Measurements from ENCODE around the gene REXO4.
"Not testable (repeated sequence)": the region's sequence is repeated elsewhere in the genome, so short reads cannot be mapped to it uniquely, and the experiment has no call there.

REXO4 gene

GRCh38 chr9:133386338-133386737, 31.5 kb downstream of the REXO4 start:
- no peak for DNase-seq (ENCODE audit: low spot score)

DNA sequence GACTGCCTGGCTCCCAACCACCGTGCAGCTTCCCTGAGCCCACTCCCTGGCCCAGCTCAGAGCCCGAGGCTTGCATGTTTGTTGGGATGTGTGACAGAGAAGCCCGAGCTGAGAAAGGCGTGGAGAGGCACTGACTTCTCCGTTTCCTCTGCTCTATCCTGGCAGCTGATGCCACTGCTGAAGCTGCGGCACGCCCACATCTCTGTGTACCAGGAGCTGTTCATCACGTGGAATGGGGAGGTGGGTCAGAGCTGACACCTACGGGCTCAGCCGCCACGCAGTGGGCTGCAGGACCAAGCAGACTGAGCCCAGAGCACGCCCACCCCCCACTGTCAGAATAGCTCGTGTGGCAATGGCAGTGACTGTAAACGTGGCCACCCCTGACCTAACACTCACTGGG, 32.4 kb downstream of the REXO4 start:
- no peak for DNase-seq (ENCODE audit: low spot score)

- DNase-seq (ENCODE audit: low spot score): no peak
These were observed 33.0 kb downstream of the REXO4 start for GRCh38 chr9:133384736-133385321.

DNA sequence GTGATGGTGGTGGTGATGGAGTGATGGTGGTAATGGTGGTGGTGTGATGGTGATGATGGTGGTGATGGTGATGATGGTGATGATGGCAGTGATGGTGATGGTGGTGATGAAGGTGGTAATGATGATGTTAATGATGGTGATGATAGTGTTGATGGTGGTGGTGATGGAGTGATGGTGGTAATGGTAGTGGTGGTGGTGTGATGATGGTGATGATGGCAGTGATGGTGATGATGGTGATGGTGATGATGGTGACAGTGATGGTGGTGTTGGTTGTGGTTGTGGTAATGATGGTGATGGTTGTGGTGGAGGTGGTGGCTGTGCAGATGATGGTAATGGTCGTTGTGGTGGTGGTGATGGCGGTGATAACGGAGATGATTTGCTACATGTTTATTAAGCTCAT, 34.4 kb downstream of the REXO4 start:
- DNase-seq (ENCODE audit: low spot score): no peak

- DNase-seq (ENCODE audit: low spot score): no peak
These were observed 35.2 kb downstream of the REXO4 start for GRCh38 chr9:133382507-133383141.

DNA sequence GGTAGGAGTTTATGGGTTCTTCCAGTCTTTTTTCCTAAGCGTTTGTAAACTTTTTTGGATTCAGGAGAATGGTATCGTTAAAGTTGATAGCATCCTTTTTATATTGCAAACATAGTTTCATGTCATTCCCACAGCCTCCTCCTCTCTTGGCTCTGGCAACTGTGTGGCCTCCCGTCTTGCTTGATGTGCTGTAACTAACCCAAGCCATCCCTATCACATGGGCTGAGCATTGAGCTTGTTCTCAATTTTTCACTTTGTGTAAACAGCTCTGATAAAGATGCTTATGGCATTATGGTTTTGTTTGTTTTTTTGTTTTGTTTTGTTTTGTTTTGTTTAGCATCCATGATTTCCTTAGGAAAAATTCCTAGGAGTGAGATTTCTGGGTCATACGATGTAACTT, 37.1 kb downstream of the REXO4 start:
- no peak for DNase-seq (ENCODE audit: low spot score)

DNA sequence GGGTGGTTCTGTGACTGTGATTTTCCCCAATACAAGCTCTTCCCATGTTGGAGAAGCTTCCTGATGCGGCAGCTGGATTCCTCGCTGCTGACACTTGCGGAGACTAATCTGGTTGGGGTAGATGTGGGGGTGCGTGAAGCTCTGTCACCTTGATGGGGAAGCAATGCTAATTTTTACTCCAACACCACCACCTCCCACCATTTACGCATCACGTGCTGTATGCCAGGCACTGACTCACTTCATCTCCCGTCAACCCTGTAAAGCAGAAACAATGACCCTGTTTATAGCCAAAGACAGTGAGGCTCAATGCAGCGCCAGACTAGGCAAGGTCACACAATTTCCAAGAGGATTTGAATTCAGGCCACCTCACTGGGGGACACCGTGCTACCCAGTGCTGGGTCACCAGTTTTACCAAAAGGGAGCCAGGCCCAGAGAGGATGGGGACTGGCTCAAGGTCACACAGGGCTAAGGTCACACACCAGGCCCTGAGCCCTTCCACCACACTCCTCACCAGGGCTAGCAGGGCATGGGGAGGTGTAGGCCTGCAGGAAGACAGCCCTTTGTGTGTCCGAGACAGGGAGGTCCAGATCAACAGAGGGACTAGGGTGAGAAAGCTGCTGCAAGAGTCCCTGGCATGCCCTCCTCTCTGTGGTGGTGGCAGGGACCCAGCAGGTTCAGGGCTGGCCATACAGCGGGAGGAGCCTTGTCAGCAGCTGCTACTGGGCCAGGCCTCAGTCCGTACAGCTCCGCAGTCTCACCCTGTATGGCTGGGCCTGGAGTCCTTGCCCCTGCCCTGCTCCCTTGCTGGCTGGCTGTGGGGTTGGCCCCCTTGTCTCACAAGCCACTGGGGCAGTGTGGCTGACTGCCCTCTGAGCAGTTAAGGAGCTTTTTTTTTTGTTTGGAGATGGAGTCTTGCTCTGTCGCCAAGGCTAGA, 38.4 kb downstream of the REXO4 start:
- DNase-seq (ENCODE audit: low spot score): no peak

DNA sequence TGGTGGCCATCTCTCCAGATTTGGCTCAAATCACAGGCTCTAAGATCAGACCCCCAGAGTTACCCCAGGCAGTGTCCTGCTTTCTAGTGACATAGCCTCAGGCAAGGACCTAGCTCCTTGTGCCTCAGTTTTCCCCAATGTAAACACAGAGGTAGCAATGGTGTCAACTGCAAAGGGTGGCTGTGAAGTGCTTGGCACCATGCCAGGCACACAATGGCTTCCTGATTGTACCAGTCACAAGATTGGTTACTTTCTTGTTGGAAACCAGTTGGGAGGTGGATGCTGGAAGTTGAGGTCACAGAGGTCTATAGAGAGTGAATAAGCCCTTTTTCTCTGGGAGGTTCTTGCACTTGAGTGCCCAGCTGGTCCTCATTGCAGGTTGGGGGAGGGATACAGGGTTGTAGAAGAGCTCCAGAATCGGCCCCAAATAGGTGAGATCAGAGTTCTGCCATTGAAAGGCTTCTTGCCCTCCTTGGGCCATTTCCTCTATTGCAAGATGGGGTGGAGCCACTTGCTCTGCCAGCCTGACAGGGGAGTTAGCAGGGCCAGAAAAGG, 39.3 kb downstream of the REXO4 start:
- no peak for DNase-seq (ENCODE audit: low spot score)

- peak; percentile 41 for DNase-seq (ENCODE audit: low spot score)
These were observed 40.0 kb downstream of the REXO4 start for GRCh38 chr9:133377721-133378216.

DNA sequence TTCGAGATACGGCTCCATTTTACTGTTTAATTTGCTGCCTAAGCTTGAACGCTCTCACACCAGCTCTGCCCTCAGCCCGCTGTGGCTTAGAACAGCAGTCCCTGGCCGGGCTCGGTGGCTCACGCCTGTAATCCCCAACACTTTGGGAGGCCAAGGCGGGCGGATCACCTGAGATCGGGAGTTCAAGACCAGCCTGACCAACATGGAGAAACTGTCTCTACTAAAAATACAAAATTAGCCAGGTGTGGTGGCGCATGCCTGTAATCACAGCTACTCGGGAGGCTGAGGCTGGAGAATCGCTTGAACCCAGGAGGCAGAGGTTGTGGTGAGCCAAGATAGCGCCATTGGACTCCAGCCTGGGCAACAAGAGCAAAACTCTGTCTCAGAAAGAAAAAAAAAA, 40.5 kb downstream of the REXO4 start:
- DNase-seq (ENCODE audit: low spot score): not testable (repeated sequence)

DNA sequence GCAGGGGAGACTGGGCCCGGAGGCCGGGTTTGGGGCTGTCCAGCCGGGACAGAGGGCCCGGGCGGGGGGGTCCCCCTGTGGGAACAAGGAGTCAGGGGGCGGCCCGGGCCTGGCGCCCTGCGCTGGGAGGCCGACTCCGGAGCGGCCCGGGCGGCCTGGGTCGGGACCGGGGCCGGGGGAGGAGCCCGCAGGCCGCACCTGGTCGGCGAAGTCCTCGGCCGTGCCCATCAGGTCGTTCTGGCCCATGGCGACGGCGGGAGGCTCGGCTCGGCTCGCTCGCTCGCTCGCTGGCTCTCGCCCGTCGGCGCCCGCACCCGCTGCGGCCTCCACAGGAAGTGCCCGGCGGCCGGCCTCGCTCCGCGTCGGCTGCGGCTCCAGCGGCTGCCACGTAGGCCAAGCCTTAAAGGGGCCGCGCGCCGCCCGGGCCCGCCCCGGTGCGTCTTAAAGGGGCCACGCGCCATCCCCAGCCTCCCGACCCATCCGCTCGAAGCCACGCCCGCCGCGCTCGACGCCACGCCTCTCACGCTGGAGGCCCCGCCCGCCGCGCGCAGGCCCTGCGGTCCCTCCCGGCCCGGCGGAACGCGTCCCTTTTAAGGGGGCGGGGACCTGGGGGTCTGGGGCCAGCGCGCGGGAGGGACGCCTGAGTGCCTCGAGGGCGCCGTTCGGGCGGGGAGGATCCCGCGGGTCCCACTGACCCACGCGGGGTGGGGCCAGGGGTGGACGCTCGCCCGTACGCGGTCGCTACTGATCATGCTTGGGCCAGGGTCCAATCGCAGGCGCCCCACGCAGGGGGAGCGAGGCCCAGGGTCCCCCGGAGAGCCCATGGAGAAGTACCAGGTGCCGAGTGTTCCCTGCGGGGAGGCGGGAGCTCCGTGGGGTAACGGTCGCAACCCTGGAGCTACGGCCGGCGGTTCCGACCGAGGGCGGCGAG, 41.8 kb downstream of the REXO4 start, which contains the start of the genes STKLD1 and SURF4:
Gene STKLD1, plus strand, starts transcription at position 643 of the 931 bp plus-strand sequence. Its CDS starts 108 bp downstream, at position 751.
Gene SURF4, minus strand, starts transcription at position 337 of the 931 bp plus-strand sequence. Its CDS starts 91 bp downstream, at position 246.
- peak; percentile 94 for DNase-seq (ENCODE audit: low spot score)

GRCh38 chr9:133375116-133375723, 42.6 kb downstream of the REXO4 start:
- DNase-seq (ENCODE audit: low spot score): no peak

DNA sequence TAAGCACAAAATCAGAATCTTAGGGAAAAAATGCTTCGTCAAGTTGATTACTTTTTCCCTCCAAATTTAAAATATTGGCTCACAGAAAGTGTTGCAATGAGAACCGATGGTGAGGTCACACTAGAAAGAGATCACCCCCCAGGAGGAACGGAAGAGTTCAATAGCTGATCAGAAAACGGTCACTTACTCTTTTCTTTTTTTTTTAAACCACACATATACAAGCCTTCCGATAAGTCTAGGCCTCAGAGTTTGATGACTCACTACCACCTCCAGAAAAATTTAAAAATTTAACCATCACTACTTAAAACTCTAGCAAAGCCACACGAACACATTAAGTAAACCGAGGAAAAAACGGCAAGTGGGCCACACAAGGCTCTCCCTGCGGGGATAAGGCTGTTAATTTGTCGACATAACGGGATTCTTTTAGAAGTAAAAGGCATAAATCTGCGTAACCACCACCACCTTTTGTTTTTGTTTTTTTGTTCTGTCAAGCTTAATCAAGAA, 43.1 kb downstream of the REXO4 start:
- DNase-seq (ENCODE audit: low spot score): no peak

GRCh38 chr9:133372144-133372543, 45.7 kb downstream of the REXO4 start:
- DNase-seq (ENCODE audit: low spot score): no peak

GRCh38 chr9:133371261-133371711, 46.5 kb downstream of the REXO4 start:
- no peak for DNase-seq (ENCODE audit: low spot score)

DNA sequence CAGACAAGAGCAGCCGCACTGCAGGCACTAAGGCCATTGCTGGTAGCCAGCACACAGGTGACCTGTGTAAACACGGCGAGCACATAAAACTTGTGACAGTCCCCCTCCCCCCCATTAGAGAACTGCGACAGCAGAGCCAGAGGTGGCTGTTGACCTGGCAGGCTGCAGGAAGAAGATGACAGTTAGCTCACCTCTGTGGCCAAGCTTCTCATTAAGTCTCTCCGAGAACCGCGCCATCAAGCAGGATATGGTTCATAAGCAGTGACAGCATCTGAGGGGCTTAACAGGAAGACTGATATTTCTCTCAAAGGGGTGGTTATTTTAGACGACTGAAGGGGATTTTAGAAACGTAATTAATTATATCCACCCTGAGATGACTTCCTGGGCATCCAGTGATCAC, 47.1 kb downstream of the REXO4 start:
- no peak for DNase-seq (ENCODE audit: low spot score)

GRCh38 chr9:133369933-133370332, 47.9 kb downstream of the REXO4 start:
- DNase-seq (ENCODE audit: low spot score): no peak

GRCh38 chr9:133369422-133369821, 48.4 kb downstream of the REXO4 start:
- no peak for DNase-seq (ENCODE audit: low spot score)

DNA sequence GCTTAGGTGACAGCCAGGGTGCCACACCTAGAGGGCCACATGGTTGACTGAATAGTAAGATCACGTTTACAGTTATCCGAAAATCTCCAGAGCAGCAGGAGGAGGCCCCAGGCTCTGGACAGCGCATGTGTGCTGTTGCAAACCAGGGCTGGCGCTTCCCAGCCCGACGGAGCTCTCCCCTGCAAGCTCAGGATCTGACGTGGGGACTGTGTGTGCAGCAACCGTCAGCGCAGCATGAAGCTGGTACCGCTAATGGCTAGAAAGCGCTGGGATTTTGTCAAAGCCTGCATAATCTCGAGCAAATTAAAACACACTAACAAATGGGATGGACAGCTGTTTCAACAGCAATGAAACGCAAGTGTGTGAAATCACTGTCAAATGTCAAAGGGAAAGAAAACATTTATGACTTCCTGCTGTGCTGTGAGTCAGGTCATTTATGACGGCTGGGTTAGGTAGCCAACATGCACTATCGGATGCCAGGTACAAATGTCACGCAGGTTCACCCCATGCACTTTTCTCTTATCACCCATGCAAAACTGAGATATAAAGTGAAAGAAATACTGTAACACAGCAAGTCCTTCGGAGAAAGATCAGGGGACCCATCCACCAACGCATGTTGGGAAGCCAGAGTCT, 49.4 kb downstream of the REXO4 start:
- DNase-seq (ENCODE audit: low spot score): peak; percentile 61

DNA sequence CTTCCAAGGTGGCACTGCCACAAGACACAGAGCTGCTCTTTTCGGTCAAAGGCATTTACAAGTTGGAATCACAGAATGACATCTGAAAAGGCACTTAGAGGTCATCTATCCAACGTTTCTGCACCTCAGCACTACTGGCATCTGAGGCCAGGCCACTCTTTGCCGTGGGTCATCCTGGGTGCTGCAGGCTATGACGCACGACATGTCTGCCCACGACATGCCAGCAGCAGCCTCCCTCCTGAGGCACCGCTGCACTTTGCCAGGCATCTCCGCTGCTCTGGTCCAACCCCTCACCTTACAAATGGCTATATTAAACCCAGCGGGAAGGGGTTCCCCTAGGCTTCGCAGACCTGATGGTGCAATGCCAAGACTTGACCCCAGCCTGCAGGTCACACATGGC, 50.0 kb downstream of the REXO4 start:
- DNase-seq (ENCODE audit: low spot score): no peak

Measured in cerebellar cortex (tissue), 1 donor.